ENCODE measurements around the gene LEO1. TPM values are rescaled to one million over a fixed set of nuclear protein-coding genes. Genes with fewer than 3 reads are reported as not detected.

Gene LEO1
- total and polyA plus RNA-seq, 4 donors, result 11.3 to 23.3 (median 13.9) TPM

DNA sequence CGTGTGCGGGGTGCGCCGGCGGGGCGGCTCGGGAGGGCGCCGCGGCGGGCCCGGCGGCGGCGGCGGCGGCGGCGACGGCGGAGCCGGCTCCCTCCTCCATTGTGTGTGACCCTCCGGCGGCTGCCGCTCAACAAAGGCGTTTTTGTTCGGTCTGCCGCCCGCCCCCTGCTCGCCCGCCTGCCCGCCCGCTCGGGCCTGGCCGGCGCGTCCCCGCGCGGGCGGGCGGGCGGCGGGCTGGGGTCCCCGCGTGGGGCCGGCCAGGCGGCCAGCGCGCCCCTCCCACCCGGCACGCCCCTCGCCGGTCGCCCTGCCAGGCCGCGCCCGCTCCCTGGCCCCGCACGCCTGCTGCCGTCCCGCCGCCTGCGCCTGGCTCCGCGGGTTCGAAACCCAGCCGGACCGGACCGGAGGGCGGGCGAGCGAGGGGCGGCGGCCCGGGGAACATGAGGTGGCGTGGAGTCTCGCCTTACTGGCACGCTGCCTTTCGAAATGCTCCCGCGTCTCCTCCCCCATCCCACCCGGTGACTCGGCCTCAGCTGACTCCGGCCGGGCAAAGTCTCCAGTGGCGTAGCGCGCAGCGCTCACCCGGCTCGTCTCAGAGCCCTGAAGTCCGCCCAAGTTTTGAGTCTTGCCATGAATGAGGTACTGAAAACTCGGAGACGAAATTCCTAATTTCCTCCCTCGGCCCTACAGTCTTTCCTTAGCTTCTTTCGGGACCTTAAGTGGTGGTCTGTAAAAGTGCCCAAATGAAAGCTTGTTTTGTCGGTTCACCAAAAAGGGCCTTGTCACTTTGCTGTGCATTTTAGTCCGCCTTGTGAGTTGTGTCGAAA lies 48.0 kb upstream of the LEO1 start (continued):
- TF ChIP-seq RAD21 (IDR thresholded peaks at IDR 0.05) (peak; percentile 39 to 42), FOXA2 (IDR thresholded peaks at IDR 0.05) (no peak)

DNA sequence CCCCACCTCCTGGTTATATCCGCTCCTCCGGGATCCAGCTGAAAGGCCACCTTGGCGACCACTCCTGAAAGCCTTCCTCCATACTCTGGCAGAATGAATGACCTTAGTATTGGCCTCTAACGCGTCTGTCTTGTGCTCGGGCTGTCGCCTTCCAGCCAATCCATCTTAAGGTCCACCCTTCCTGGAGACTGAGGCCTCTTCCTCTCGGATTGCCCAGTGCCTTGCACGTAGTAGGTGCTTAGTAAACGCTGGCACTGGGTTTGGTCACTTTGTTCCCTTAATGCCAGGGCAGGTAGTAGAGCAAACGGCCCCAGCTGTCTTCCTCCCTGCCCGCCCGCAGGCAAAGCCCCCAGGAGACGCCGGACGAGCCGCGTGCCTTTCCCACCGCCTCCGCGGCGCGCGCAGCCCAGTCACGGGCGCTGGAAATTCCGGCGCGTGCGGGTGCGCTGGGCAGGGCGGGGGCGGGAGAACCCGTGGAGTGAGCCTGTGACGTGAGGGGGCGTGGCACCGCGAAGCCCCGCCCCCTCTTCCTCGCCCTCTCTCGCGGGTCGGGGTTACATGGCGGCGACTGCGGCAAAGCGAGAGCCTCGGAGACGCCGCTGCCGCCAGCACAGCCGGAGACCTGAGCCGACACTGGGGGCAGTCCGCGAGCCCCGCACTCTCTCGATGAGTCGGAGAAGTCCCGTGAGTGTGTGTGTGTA lies 47.3 kb upstream of the LEO1 start, which contains the start of gene MAPK6:
MAPK6 (plus strand) TSS at position 527 of the 701 bp plus-strand sequence. CDS start 27,242 bp downstream, outside the sequence.
- peaks cover 0 to 21% (median 8%) of the 10 kb centered on the region in 4 donors for H3K4me1 ChIP-seq (ENCODE audit: control insufficient read depth in 4 of 4, insufficient read depth in 4 of 4, low read length in 3 of 4)

More for the DNA sequence above, 47.3 kb upstream of the LEO1 start, which contains the start of gene MAPK6:
- H3K9me3 ChIP-seq (ENCODE audit: control insufficient read depth in 4 of 4, low read length in 3 of 4), result no peaks in the 10 kb centered on the region
- H3K27ac ChIP-seq (ENCODE audit: low read depth in 1 of 2, low read length in 2 of 2), result peak within 1 kb of the TSS; percentile 96 to 99
- DNase-seq (ENCODE audit: low spot score), result peak; percentile 95
- H3K9ac ChIP-seq (ENCODE audit: low read depth in 1 of 2, low read length in 2 of 2), result peak within 1 kb of the TSS; percentile 100
- H3K36me3 ChIP-seq (ENCODE audit: control insufficient read depth in 4 of 4, insufficient read depth in 3 of 4, low read depth in 1 of 4, low read length in 3 of 4), result no peaks in the 10 kb centered on the region
- H3K4me3 ChIP-seq (ENCODE audit: low read depth in 1 of 3, low read length in 3 of 3), result peak within 1 kb of the TSS; percentile 64 to 97 (median 70)
- 5% methylated on average over 59 of the region's 59 CpGs for WGBS
- TF ChIP-seq, protein P1, sequence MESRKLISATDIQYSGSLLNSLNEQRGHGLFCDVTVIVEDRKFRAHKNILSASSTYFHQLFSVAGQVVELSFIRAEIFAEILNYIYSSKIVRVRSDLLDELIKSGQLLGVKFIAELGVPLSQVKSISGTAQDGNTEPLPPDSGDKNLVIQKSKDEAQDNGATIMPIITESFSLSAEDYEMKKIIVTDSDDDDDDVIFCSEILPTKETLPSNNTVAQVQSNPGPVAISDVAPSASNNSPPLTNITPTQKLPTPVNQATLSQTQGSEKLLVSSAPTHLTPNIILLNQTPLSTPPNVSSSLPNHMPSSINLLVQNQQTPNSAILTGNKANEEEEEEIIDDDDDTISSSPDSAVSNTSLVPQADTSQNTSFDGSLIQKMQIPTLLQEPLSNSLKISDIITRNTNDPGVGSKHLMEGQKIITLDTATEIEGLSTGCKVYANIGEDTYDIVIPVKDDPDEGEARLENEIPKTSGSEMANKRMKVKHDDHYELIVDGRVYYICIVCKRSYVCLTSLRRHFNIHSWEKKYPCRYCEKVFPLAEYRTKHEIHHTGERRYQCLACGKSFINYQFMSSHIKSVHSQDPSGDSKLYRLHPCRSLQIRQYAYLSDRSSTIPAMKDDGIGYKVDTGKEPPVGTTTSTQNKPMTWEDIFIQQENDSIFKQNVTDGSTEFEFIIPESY (IDR thresholded peaks at IDR 0.05), result no peak
- TF ChIP-seq, protein P2, sequence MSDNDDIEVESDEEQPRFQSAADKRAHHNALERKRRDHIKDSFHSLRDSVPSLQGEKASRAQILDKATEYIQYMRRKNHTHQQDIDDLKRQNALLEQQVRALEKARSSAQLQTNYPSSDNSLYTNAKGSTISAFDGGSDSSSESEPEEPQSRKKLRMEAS (IDR thresholded peaks at IDR 0.05), result no peak
- TF ChIP-seq EGR1 (IDR thresholded peaks at IDR 0.05; ENCODE audit: low read depth in 2 of 2) (peak; percentile 92 to 98), SP1 (IDR thresholded peaks at IDR 0.05) (peak; percentile 66), TAF1 (conservative IDR thresholded peaks at IDR 0.05) (peak; percentile 83), RXRA (IDR thresholded peaks at IDR 0.05) (peak in 1 of 2 donors; percentile 10), RAD21 (IDR thresholded peaks at IDR 0.05) (peak in 1 of 2 donors; percentile 9), HNF4A (conservative IDR thresholded peaks at IDR 0.05) (no peak), HNF4G (IDR thresholded peaks at IDR 0.05) (no peak), YY1 (IDR thresholded peaks at IDR 0.05) (peak; percentile 98)
- TF ChIP-seq, protein P3, sequence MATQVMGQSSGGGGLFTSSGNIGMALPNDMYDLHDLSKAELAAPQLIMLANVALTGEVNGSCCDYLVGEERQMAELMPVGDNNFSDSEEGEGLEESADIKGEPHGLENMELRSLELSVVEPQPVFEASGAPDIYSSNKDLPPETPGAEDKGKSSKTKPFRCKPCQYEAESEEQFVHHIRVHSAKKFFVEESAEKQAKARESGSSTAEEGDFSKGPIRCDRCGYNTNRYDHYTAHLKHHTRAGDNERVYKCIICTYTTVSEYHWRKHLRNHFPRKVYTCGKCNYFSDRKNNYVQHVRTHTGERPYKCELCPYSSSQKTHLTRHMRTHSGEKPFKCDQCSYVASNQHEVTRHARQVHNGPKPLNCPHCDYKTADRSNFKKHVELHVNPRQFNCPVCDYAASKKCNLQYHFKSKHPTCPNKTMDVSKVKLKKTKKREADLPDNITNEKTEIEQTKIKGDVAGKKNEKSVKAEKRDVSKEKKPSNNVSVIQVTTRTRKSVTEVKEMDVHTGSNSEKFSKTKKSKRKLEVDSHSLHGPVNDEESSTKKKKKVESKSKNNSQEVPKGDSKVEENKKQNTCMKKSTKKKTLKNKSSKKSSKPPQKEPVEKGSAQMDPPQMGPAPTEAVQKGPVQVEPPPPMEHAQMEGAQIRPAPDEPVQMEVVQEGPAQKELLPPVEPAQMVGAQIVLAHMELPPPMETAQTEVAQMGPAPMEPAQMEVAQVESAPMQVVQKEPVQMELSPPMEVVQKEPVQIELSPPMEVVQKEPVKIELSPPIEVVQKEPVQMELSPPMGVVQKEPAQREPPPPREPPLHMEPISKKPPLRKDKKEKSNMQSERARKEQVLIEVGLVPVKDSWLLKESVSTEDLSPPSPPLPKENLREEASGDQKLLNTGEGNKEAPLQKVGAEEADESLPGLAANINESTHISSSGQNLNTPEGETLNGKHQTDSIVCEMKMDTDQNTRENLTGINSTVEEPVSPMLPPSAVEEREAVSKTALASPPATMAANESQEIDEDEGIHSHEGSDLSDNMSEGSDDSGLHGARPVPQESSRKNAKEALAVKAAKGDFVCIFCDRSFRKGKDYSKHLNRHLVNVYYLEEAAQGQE (IDR thresholded peaks at IDR 0.05), result peak; percentile 79
- TF ChIP-seq, protein P4, sequence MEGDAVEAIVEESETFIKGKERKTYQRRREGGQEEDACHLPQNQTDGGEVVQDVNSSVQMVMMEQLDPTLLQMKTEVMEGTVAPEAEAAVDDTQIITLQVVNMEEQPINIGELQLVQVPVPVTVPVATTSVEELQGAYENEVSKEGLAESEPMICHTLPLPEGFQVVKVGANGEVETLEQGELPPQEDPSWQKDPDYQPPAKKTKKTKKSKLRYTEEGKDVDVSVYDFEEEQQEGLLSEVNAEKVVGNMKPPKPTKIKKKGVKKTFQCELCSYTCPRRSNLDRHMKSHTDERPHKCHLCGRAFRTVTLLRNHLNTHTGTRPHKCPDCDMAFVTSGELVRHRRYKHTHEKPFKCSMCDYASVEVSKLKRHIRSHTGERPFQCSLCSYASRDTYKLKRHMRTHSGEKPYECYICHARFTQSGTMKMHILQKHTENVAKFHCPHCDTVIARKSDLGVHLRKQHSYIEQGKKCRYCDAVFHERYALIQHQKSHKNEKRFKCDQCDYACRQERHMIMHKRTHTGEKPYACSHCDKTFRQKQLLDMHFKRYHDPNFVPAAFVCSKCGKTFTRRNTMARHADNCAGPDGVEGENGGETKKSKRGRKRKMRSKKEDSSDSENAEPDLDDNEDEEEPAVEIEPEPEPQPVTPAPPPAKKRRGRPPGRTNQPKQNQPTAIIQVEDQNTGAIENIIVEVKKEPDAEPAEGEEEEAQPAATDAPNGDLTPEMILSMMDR (IDR thresholded peaks at IDR 0.05; ENCODE audit: low read depth, low read length, missing input control), result no peak
- no peaks in the 10 kb centered on the region for H3K27me3 ChIP-seq (ENCODE audit: control insufficient read depth in 4 of 4, insufficient read depth in 4 of 4, low read length in 3 of 4)

Data from liver (tissue), 9 donors.